ENCODE measurements around the gene ZNF212. TPM values are rescaled to one million over a fixed set of nuclear protein-coding genes. Genes with fewer than 3 reads are reported as not detected.

ZNF212 gene
- total and polyA plus RNA-seq, 4 experiments from 2014 or later: 4.5 to 24.0 (median 15.4) TPM

GRCh38 chr7:149196705-149197171 lies 42.7 kb upstream of the ZNF212 start:
- peak overlapping the region; percentile 88 to 97 (median 91) for H3K4me3 Mint-ChIP-seq
- H3K9me3 Mint-ChIP-seq: no peaks in the 10 kb centered on the region
- H3K4me1 Mint-ChIP-seq: peaks cover 17 to 46% (median 34%) of the 10 kb centered on the region in 4 donors
- peaks cover 22% of the 10 kb centered on the region for H3K36me3 ChIP-seq (ENCODE audit: insufficient read depth, low read length)
- H3K27ac ChIP-seq (ENCODE audit: low read depth, low read length): peak overlapping the region; percentile 60
- peaks cover 27 to 29% of the 10 kb centered on the region in 2 donors for H3K36me3 Mint-ChIP-seq
- peak overlapping the region; percentile 70 to 76 for H3K4me3 ChIP-seq (ENCODE audit: low read length in 2 of 2)
- peak overlapping the region; percentile 78 to 95 (median 89) for H3K27ac Mint-ChIP-seq
- no peaks in the 10 kb centered on the region for H3K9me3 ChIP-seq (ENCODE audit: control insufficient read depth in 1 of 2, low read length in 2 of 2)
- POLR2A ChIA-PET (ENCODE audit: partially characterized antibody): interaction anchor here (1.5 to 2.0 kb wide), 4 partner anchors 10 to 88 kb away, joined by 5 to 17 read pairs (median 9); partner anchors contain the start of gene ZNF783
- H3K4me1 ChIP-seq (ENCODE audit: insufficient read depth, low read length): peaks cover 23% of the 10 kb centered on the region
- intact Hi-C loops (cut with micrococcal nuclease): loop anchor here (5.0 kb wide), 1 partner anchor 49 kb away; the partner anchor contains the start of gene ZNF398
- H3K27me3 ChIP-seq (ENCODE audit: insufficient read depth, low read length): no peaks in the 10 kb centered on the region
- H3K27me3 Mint-ChIP-seq: no peaks in the 10 kb centered on the region
- CTCF ChIA-PET (ENCODE audit: partially characterized antibody): interaction anchor here (1.4 to 2.5 kb wide), 2 partner anchors 13 to 88 kb away, joined by 4 to 11 read pairs; no protein-coding TSS in a partner anchor
- peak in 1 of 5 donors; percentile 4 for DNase-seq

DNA sequence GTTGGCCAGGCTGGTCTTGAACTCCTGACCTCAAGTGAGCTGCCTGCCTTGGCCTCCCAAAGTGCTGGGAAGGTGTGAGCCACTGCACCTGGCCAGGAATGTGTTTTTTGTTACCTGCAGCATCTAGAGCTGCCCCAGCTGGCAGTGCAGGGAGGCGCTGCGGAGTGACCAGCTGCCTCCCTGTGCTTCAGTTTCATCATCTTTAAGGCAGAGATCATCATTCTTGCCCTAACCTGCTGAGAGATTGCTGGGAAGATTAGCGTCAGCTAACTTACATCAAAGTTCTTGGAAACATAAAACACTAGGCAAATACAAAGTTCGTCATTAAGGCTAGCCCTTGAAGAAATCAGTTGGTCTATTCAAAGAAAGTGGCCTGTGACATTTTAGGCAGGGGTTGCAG lies 41.8 kb upstream of the ZNF212 start:
- no peak for DNase-seq
- POLR2A ChIA-PET (ENCODE audit: partially characterized antibody): interaction anchor here (0.7 to 1.1 kb wide), 2 partner anchors 12 to 51 kb away, joined by 3 read pairs; no protein-coding TSS in a partner anchor
- no peaks in the 10 kb centered on the region for H3K27me3 ChIP-seq (ENCODE audit: insufficient read depth, low read length)
- Mint-ChIP-seq H3K27ac (peak overlapping the region in 1 of 7 donors; percentile 28), H3K4me3 (peak overlapping the region in 4 of 8 donors; percentile 6 to 88 (median 32)), H3K27me3 (no peaks in the 10 kb centered on the region), H3K4me1 (peaks cover 19 to 46% (median 35%) of the 10 kb centered on the region in 4 donors), H3K36me3 (peaks cover 31 to 33% of the 10 kb centered on the region in 2 donors), H3K9me3 (no peaks in the 10 kb centered on the region)
- peaks cover 23% of the 10 kb centered on the region for H3K4me1 ChIP-seq (ENCODE audit: insufficient read depth, low read length)
- no peak overlapping the region for H3K27ac ChIP-seq (ENCODE audit: low read depth, low read length)
- intact Hi-C loops (cut with micrococcal nuclease): loop anchor here (5.0 kb wide), 1 partner anchor 50 kb away; the partner anchor contains the start of gene ZNF398
- H3K9me3 ChIP-seq (ENCODE audit: control insufficient read depth in 1 of 2, low read length in 2 of 2): no peaks in the 10 kb centered on the region
- H3K4me3 ChIP-seq (ENCODE audit: low read length in 2 of 2): no peak overlapping the region
- H3K36me3 ChIP-seq (ENCODE audit: insufficient read depth, low read length): peaks cover 22% of the 10 kb centered on the region
- CTCF ChIA-PET (ENCODE audit: partially characterized antibody): interaction anchor here (1.3 to 1.4 kb wide), 2 partner anchors 12 to 87 kb away, joined by 4 read pairs; no protein-coding TSS in a partner anchor

GRCh38 chr7:149198161-149198816 lies 41.2 kb upstream of the ZNF212 start:
- H3K36me3 Mint-ChIP-seq: peaks cover 31 to 39% of the 10 kb centered on the region in 2 donors
- H3K9me3 Mint-ChIP-seq: no peaks in the 10 kb centered on the region
- H3K4me3 Mint-ChIP-seq: peak overlapping the region in 1 of 8 donors; percentile 25

GRCh38 chr7:149199234-149199995 lies 40.0 kb upstream of the ZNF212 start:
- Histone ChIP-seq H3K27me3 (ENCODE audit: insufficient read depth, low read length) (no peaks in the 10 kb centered on the region), H3K27ac (ENCODE audit: low read depth, low read length) (no peak overlapping the region), H3K4me3 (ENCODE audit: low read length in 2 of 2) (no peak overlapping the region), H3K36me3 (ENCODE audit: insufficient read depth, low read length) (peaks cover 22% of the 10 kb centered on the region), H3K4me1 (ENCODE audit: insufficient read depth, low read length) (peaks cover 23% of the 10 kb centered on the region), H3K9me3 (ENCODE audit: control insufficient read depth in 1 of 2, low read length in 2 of 2) (no peaks in the 10 kb centered on the region)
- Mint-ChIP-seq H3K36me3 (peaks cover 39 to 48% of the 10 kb centered on the region in 2 donors), H3K9me3 (no peaks in the 10 kb centered on the region), H3K27ac (peak overlapping the region in 4 of 7 donors; percentile 10 to 86 (median 20)), H3K4me1 (peaks cover 24 to 52% (median 38%) of the 10 kb centered on the region in 4 donors), H3K27me3 (no peaks in the 10 kb centered on the region), H3K4me3 (peak overlapping the region in 2 of 8 donors; percentile 54 to 61)
- intact Hi-C loops (cut with micrococcal nuclease): loop anchor here (5.0 kb wide), 1 partner anchor 52 kb away; the partner anchor contains the start of gene ZNF398
- ChIA-PET POLR2A (ENCODE audit: partially characterized antibody) (no interaction called here), CTCF (ENCODE audit: partially characterized antibody) (no interaction called here)
- DNase-seq: no peak

More at GRCh38 chr7:149198161-149198816, 41.2 kb upstream of the ZNF212 start:
- intact Hi-C loops (cut with micrococcal nuclease): loop anchor here (5.0 kb wide), 1 partner anchor 51 kb away; the partner anchor contains the start of gene ZNF398
- DNase-seq: no peak
- H3K4me3 ChIP-seq (ENCODE audit: low read length in 2 of 2): no peak overlapping the region
- POLR2A ChIA-PET (ENCODE audit: partially characterized antibody): interaction anchor here (1.1 kb wide), 1 partner anchor 51 kb away, joined by 3 read pairs; no protein-coding TSS in a partner anchor
- no peak overlapping the region for H3K27ac ChIP-seq (ENCODE audit: low read depth, low read length)
- H3K27ac Mint-ChIP-seq: peak overlapping the region in 4 of 7 donors; percentile 17 to 79 (median 29)
- peaks cover 23% of the 10 kb centered on the region for H3K4me1 ChIP-seq (ENCODE audit: insufficient read depth, low read length)
- no peaks in the 10 kb centered on the region for H3K27me3 ChIP-seq (ENCODE audit: insufficient read depth, low read length)
- no peaks in the 10 kb centered on the region for H3K27me3 Mint-ChIP-seq
- H3K9me3 ChIP-seq (ENCODE audit: control insufficient read depth in 1 of 2, low read length in 2 of 2): no peaks in the 10 kb centered on the region
- peaks cover 22% of the 10 kb centered on the region for H3K36me3 ChIP-seq (ENCODE audit: insufficient read depth, low read length)
- peaks cover 20 to 52% (median 34%) of the 10 kb centered on the region in 4 donors for H3K4me1 Mint-ChIP-seq
- CTCF ChIA-PET (ENCODE audit: partially characterized antibody): interaction anchor here (1.3 to 1.4 kb wide), 2 partner anchors 12 to 87 kb away, joined by 4 read pairs; no protein-coding TSS in a partner anchor

DNA sequence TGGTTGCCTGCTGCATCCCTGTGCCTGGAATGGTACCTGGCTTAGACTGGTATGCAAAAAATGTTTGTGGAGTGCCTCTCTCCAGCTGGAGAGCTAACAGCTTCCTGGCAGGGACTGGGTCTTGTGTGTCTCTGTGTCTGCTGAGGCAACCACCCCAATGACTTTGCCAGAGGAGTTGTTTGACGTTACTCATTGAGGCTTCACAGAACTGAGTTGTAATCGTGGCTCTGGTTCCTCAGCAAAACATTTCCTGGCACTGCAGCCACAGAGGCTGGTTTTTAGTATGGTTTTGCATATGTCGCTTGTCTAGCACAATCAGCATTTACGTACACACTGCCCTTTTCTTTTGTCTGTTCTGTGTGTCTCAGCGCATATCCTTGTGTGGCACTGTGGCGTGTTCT lies 36.6 kb upstream of the ZNF212 start:
- DNase-seq: no peak
- Mint-ChIP-seq H3K9me3 (no peaks in the 10 kb centered on the region), H3K4me3 (no peak overlapping the region), H3K27ac (peak overlapping the region in 5 of 7 donors; percentile 10 to 57 (median 41)), H3K27me3 (no peaks in the 10 kb centered on the region), H3K4me1 (peaks cover 12 to 29% (median 26%) of the 10 kb centered on the region in 4 donors), H3K36me3 (peaks cover 57 to 73% of the 10 kb centered on the region in 2 donors)
- ChIA-PET CTCF (ENCODE audit: partially characterized antibody) (no interaction called here), POLR2A (ENCODE audit: partially characterized antibody) (no interaction called here)
- Histone ChIP-seq H3K9me3 (ENCODE audit: control insufficient read depth in 1 of 2, low read length in 2 of 2) (no peaks in the 10 kb centered on the region), H3K4me3 (ENCODE audit: low read length in 2 of 2) (no peak overlapping the region), H3K36me3 (ENCODE audit: insufficient read depth, low read length) (peaks cover 45% of the 10 kb centered on the region), H3K4me1 (ENCODE audit: insufficient read depth, low read length) (no peaks in the 10 kb centered on the region), H3K27me3 (ENCODE audit: insufficient read depth, low read length) (no peaks in the 10 kb centered on the region), H3K27ac (ENCODE audit: low read depth, low read length) (no peak overlapping the region)
- intact Hi-C loops (cut with micrococcal nuclease): no loop called here

GRCh38 chr7:149205690-149206381 lies 33.6 kb upstream of the ZNF212 start:
- Mint-ChIP-seq H3K27ac (no peak overlapping the region), H3K4me3 (no peak overlapping the region), H3K9me3 (no peaks in the 10 kb centered on the region), H3K4me1 (peaks cover 14 to 29% (median 19%) of the 10 kb centered on the region in 4 donors), H3K27me3 (no peaks in the 10 kb centered on the region), H3K36me3 (peaks cover 49 to 73% of the 10 kb centered on the region in 2 donors)
- no peak for DNase-seq
- no peaks in the 10 kb centered on the region for H3K9me3 ChIP-seq (ENCODE audit: control insufficient read depth in 1 of 2, low read length in 2 of 2)
- no peak overlapping the region for H3K4me3 ChIP-seq (ENCODE audit: low read length in 2 of 2)
- POLR2A ChIA-PET (ENCODE audit: partially characterized antibody): interaction anchor here (0.6 to 0.9 kb wide), 2 partner anchors 10 to 18 kb away, joined by 3 read pairs; partner anchors contain the start of gene ZNF282
- intact Hi-C loops (cut with micrococcal nuclease): no loop called here
- CTCF ChIA-PET (ENCODE audit: partially characterized antibody): no interaction called here
- H3K27me3 ChIP-seq (ENCODE audit: insufficient read depth, low read length): no peaks in the 10 kb centered on the region
- H3K36me3 ChIP-seq (ENCODE audit: insufficient read depth, low read length): peaks cover 36% of the 10 kb centered on the region
- peaks cover 7% of the 10 kb centered on the region for H3K4me1 ChIP-seq (ENCODE audit: insufficient read depth, low read length)
- no peak overlapping the region for H3K27ac ChIP-seq (ENCODE audit: low read depth, low read length)

All from CD4-positive, alpha-beta memory T cell (primary cell).